HFF-Myc (cell line): ENCODE results near the gene HBP1.
"Not testable (repeated sequence)": the region's sequence is repeated elsewhere in the genome, so short reads cannot be mapped to it uniquely, and the experiment has no call there.

Source experiments
- DNase-seq: peaks from one replicate; pipeline ENCODE4 v3.0.0-alpha.2; 2011; ENCODE audit warnings: low read depth; ENCODE audit errors: extremely low read depth
- H3K4me3 ChIP-seq: replicated peaks from 2 replicates; pipeline ENCODE4 v1.5.1; 2011; ENCODE audit warnings: low read depth, mild to moderate bottlenecking, control low read depth, low read length
- CTCF ChIP-seq: IDR thresholded peaks from 2 replicates; pipeline ENCODE4 v1.5.1; 2012; ENCODE audit warnings: mild to moderate bottlenecking, low read depth, low read length, control low read depth; ENCODE audit errors: missing control alignments

The HBP1 gene

DNA sequence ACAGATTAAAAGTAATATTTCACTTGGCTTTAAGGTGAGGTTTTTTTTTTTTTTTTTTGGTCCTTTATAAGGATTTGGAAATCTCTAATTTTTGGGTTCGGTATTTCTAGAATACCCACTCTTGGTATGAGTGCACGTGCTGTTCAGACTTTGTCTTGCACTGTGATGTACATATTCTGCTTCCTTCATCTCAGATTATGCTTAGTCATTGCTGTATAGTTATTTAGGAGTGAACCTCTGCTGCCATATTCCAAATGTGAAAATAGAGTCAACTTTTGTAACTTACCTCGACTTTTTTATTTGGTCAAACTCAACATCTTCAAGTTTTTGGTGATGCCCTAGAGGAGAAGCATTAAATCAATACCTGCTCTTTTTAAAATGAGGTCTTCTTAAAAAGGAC is 40.1 kb upstream of the HBP1 start:
- TF ChIP-seq CTCF, result no peak
- no peak for DNase-seq
- H3K4me3 ChIP-seq, result no peak overlapping the region

GRCh38 chr7:107130487-107131220 is 38.1 kb upstream of the HBP1 start:
- H3K4me3 ChIP-seq, result no peak overlapping the region
- no peak for DNase-seq
- TF ChIP-seq CTCF, result peak; percentile 22

DNA sequence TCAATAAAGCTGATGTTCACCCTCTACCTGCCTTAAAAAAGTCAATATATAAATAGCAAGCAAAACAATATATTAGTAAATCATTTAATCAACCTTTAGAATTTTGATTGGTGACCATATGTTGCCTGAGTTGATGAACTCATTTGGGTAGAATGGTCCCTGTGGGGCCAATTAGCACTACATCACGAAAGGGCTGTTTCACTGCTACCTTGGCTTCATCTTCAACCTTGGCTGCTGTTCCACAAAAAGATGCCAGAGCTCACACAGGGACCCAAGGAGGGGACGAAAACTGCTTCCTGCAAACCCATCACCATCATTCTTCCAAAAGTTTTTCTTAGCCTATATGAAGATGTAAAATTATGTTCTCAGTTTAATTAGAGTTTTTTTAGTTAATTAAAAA is 35.4 kb upstream of the HBP1 start:
- no peak for TF ChIP-seq CTCF
- H3K4me3 ChIP-seq, result no peak overlapping the region
- no peak for DNase-seq

DNA sequence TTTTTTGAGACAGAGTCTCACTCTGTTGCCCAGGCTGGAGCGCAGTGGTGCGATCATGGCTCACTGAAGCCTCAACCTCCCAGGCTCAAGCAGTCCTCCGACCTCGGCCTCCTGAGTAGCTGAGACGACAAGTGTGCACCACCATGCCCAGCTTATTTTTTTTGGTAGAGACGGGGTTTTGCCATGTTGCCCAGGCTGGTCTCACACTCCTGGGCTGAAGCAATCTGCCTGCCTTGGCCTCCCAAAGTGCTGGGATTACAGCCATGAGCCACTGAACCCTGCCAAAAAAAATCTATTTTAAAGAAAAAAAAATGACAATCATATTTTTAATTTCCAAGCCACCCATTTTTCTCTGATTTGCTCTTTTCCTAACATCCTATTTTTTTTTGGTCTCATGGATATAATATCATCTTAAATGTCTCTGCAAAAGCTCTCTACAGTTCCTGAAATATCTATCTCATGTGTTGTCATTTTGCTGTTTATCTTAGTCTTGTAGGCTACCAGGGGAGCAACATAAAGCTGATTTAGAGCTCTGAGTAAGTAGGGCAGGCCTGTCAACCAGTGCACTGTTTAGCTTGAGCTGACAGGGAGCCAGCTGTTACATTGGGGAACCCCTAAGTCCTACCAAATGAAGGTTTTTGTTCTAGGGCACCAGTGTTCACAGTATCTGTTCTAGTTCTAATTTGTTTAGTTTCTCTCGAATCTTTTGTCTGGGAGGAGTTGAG is 29.9 kb upstream of the HBP1 start:
- TF ChIP-seq CTCF, result no peak
- DNase-seq, result no peak
- H3K4me3 ChIP-seq, result no peak overlapping the region

DNA sequence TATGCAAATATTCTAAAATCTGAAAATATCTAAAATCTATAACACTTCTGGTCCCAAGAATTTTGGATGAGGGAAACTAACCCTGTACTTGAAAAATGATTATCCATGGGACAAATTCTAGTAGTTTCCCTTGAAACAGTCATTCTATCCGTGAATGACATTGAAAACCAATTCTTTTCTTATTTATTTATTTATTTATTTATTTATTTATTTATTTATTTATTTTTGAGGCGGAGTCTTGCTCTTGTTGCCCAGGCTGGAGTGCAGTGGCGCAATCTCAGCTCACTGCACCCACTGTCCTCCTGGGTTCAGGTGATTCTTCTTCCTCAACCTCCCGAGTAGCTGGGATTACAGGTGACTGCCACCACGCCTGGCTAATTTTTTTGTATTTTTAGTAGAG is 24.9 kb upstream of the HBP1 start:
- H3K4me3 ChIP-seq, DNase-seq: not testable (repeated sequence)

GRCh38 chr7:107145067-107145838 is 23.6 kb upstream of the HBP1 start:
- no peak for TF ChIP-seq CTCF
- no peak overlapping the region for H3K4me3 ChIP-seq
- no peak for DNase-seq
